Measurements from ENCODE around the gene TBC1D8.

The TBC1D8 gene

GRCh38 chr2:101140237-101140636 is 10.9 kb downstream of the TBC1D8 start:
- H3K9me3 ChIP-seq (ENCODE audit: control insufficient read depth in 2 of 2, low read length in 2 of 2), result no peaks in the 10 kb centered on the region
- H3K36me3 ChIP-seq (ENCODE audit: control insufficient read depth in 2 of 2, insufficient read depth in 2 of 2, low read length in 2 of 2), result no peaks in the 10 kb centered on the region
- no peak overlapping the region for H3K9ac ChIP-seq (ENCODE audit: low read depth in 1 of 2, low read length in 2 of 2)
- H3K27me3 ChIP-seq (ENCODE audit: control insufficient read depth in 2 of 2, insufficient read depth in 2 of 2, low read length in 2 of 2), result no peaks in the 10 kb centered on the region
- H3K27ac ChIP-seq (ENCODE audit: low read depth in 2 of 2, low read length in 2 of 2), result no peak overlapping the region
- no peak overlapping the region for H3K4me3 ChIP-seq (ENCODE audit: low read length in 2 of 2)
- no peaks in the 10 kb centered on the region for H3K4me1 ChIP-seq (ENCODE audit: control insufficient read depth in 2 of 2, insufficient read depth in 2 of 2, low read length in 2 of 2)

- H3K36me3 ChIP-seq (ENCODE audit: control insufficient read depth in 2 of 2, insufficient read depth in 2 of 2, low read length in 2 of 2), result no peaks in the 10 kb centered on the region
- H3K9ac ChIP-seq (ENCODE audit: low read depth in 1 of 2, low read length in 2 of 2), result no peak overlapping the region
- H3K27ac ChIP-seq (ENCODE audit: low read depth in 2 of 2, low read length in 2 of 2), result no peak overlapping the region
- H3K4me1 ChIP-seq (ENCODE audit: control insufficient read depth in 2 of 2, insufficient read depth in 2 of 2, low read length in 2 of 2), result no peaks in the 10 kb centered on the region
- H3K9me3 ChIP-seq (ENCODE audit: control insufficient read depth in 2 of 2, low read length in 2 of 2), result no peaks in the 10 kb centered on the region
- H3K27me3 ChIP-seq (ENCODE audit: control insufficient read depth in 2 of 2, insufficient read depth in 2 of 2, low read length in 2 of 2), result no peaks in the 10 kb centered on the region
- H3K4me3 ChIP-seq (ENCODE audit: low read length in 2 of 2), result no peak overlapping the region
Measured at GRCh38 chr2:101139495-101139894, 11.7 kb downstream of the TBC1D8 start.

DNA sequence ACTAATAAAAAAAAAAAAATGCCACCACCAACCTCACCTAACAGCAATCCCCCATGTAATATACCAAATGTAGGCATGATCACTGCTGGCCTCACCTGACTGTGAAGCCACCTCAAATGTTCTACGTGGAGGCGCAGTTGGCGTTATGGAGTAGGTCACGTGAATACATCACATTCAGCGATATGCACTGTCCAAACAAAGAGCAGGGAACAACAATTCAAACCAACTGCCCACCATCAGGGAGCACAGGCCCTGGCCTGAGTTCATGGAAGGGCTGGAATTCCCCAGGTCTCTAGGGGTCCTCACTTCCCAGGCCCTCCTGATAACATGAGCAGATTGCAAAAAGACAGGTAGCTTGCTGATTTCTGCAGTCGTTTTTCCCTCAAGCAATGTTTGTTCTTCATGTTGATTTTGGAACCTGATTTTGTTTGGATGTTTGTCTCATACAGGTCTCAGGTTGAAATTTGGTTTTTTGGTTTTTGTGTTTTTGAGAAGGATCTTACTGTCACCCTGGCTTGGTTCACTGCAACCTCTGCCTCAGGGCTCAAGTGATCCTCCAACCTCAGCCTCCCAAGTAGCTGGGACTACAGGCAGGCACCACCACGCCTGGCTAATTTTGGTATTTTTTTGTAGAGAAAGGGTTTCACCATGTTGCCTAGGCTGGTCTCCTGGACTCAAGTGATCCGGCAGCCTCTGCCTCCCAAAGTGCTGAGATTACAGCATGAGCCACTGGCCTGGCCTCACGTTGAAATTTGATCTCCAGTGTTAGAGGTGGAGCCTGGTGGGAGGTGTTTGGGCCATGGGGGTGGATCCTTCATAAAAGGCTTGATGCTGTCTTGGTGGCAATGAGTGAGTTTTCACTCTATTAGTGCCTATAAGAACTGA is 15.5 kb downstream of the TBC1D8 start:
- Histone ChIP-seq H3K4me3 (ENCODE audit: low read length in 2 of 2) (no peak overlapping the region), H3K36me3 (ENCODE audit: control insufficient read depth in 2 of 2, insufficient read depth in 2 of 2, low read length in 2 of 2) (no peaks in the 10 kb centered on the region), H3K9me3 (ENCODE audit: control insufficient read depth in 2 of 2, low read length in 2 of 2) (no peaks in the 10 kb centered on the region), H3K9ac (ENCODE audit: low read depth in 1 of 2, low read length in 2 of 2) (no peak overlapping the region), H3K27ac (ENCODE audit: low read depth in 2 of 2, low read length in 2 of 2) (no peak overlapping the region), H3K27me3 (ENCODE audit: control insufficient read depth in 2 of 2, insufficient read depth in 2 of 2, low read length in 2 of 2) (no peaks in the 10 kb centered on the region), H3K4me1 (ENCODE audit: control insufficient read depth in 2 of 2, insufficient read depth in 2 of 2, low read length in 2 of 2) (no peaks in the 10 kb centered on the region)

- Histone ChIP-seq H3K27me3 (ENCODE audit: control insufficient read depth in 2 of 2, insufficient read depth in 2 of 2, low read length in 2 of 2) (no peaks in the 10 kb centered on the region), H3K4me3 (ENCODE audit: low read length in 2 of 2) (no peak overlapping the region), H3K4me1 (ENCODE audit: control insufficient read depth in 2 of 2, insufficient read depth in 2 of 2, low read length in 2 of 2) (no peaks in the 10 kb centered on the region), H3K36me3 (ENCODE audit: control insufficient read depth in 2 of 2, insufficient read depth in 2 of 2, low read length in 2 of 2) (no peaks in the 10 kb centered on the region), H3K9ac (ENCODE audit: low read depth in 1 of 2, low read length in 2 of 2) (no peak overlapping the region), H3K9me3 (ENCODE audit: control insufficient read depth in 2 of 2, low read length in 2 of 2) (no peaks in the 10 kb centered on the region), H3K27ac (ENCODE audit: low read depth in 2 of 2, low read length in 2 of 2) (no peak overlapping the region)
Measured at GRCh38 chr2:101133492-101134100, 17.6 kb downstream of the TBC1D8 start.

DNA sequence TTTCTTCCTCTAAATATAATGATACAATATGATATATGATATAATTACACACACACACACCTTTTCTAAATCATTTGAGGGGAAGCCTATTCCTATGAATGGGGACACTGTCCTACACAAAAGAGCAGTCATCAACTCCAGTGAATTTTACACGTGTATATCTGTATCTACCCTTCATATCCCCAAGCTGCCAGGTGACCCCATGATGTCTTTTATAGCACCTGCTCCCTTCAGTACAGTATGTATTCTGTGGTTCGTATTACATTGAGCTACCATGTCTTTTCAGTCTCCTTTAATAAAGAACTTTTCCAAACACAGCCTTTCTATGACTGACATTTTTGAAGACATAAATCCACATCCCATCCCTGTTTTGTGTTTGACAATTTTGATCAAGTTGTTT is 19.0 kb downstream of the TBC1D8 start:
- no peak overlapping the region for H3K9ac ChIP-seq (ENCODE audit: low read depth in 1 of 2, low read length in 2 of 2)
- H3K36me3 ChIP-seq (ENCODE audit: control insufficient read depth in 2 of 2, insufficient read depth in 2 of 2, low read length in 2 of 2), result no peaks in the 10 kb centered on the region
- H3K27me3 ChIP-seq (ENCODE audit: control insufficient read depth in 2 of 2, insufficient read depth in 2 of 2, low read length in 2 of 2), result no peaks in the 10 kb centered on the region
- no peaks in the 10 kb centered on the region for H3K4me1 ChIP-seq (ENCODE audit: control insufficient read depth in 2 of 2, insufficient read depth in 2 of 2, low read length in 2 of 2)
- no peak overlapping the region for H3K4me3 ChIP-seq (ENCODE audit: low read length in 2 of 2)
- no peak overlapping the region for H3K27ac ChIP-seq (ENCODE audit: low read depth in 2 of 2, low read length in 2 of 2)
- H3K9me3 ChIP-seq (ENCODE audit: control insufficient read depth in 2 of 2, low read length in 2 of 2), result no peaks in the 10 kb centered on the region

- Histone ChIP-seq H3K4me3 (ENCODE audit: low read length in 2 of 2) (no peak overlapping the region), H3K27me3 (ENCODE audit: control insufficient read depth in 2 of 2, insufficient read depth in 2 of 2, low read length in 2 of 2) (no peaks in the 10 kb centered on the region), H3K9me3 (ENCODE audit: control insufficient read depth in 2 of 2, low read length in 2 of 2) (no peaks in the 10 kb centered on the region), H3K27ac (ENCODE audit: low read depth in 2 of 2, low read length in 2 of 2) (no peak overlapping the region), H3K9ac (ENCODE audit: low read depth in 1 of 2, low read length in 2 of 2) (no peak overlapping the region), H3K36me3 (ENCODE audit: control insufficient read depth in 2 of 2, insufficient read depth in 2 of 2, low read length in 2 of 2) (no peaks in the 10 kb centered on the region), H3K4me1 (ENCODE audit: control insufficient read depth in 2 of 2, insufficient read depth in 2 of 2, low read length in 2 of 2) (no peaks in the 10 kb centered on the region)
Measured at GRCh38 chr2:101130081-101130480, 21.1 kb downstream of the TBC1D8 start.

DNA sequence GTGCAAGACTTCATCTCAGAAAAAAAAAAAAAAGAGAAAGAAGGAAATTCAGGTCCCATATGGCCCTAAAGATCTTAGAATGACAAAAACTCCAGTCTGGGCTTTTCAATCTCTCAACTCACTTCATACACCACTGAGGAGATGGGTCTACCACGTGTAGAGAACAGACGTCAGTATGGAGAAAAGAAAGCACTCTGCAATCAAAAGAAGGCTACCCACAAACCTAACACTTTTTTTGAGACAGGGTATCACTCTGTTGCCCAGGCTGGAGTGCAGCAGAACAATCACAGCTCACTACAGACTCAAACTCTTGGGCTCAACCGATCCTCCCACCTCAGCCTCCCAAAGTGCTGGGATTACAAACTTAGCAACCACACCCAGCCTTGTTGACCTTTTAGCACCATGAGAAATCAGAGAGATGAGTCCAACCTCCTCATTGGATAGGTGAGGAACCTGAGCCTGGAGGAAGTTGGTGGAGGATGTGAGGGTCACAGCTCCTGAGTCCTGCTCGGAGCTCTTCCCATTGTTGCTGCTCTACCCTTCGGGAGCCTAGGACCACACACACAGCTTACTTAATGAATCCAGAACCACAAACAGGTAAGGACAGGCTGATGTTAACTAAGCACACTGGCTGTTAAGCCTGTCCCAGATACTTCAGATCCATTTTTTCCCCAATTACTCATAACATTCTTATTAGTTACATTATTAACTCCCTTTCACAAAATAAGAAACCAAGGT is 23.7 kb downstream of the TBC1D8 start:
- H3K4me3 ChIP-seq (ENCODE audit: low read length in 2 of 2), result no peak overlapping the region
- no peak overlapping the region for H3K9ac ChIP-seq (ENCODE audit: low read depth in 1 of 2, low read length in 2 of 2)
- peaks cover 6 to 12% of the 10 kb centered on the region in 2 donors for H3K4me1 ChIP-seq (ENCODE audit: control insufficient read depth in 2 of 2, insufficient read depth in 2 of 2, low read length in 2 of 2)
- H3K27ac ChIP-seq (ENCODE audit: low read depth in 2 of 2, low read length in 2 of 2), result no peak overlapping the region
- no peaks in the 10 kb centered on the region for H3K27me3 ChIP-seq (ENCODE audit: control insufficient read depth in 2 of 2, insufficient read depth in 2 of 2, low read length in 2 of 2)
- H3K9me3 ChIP-seq (ENCODE audit: control insufficient read depth in 2 of 2, low read length in 2 of 2), result no peaks in the 10 kb centered on the region
- no peaks in the 10 kb centered on the region for H3K36me3 ChIP-seq (ENCODE audit: control insufficient read depth in 2 of 2, insufficient read depth in 2 of 2, low read length in 2 of 2)

DNA sequence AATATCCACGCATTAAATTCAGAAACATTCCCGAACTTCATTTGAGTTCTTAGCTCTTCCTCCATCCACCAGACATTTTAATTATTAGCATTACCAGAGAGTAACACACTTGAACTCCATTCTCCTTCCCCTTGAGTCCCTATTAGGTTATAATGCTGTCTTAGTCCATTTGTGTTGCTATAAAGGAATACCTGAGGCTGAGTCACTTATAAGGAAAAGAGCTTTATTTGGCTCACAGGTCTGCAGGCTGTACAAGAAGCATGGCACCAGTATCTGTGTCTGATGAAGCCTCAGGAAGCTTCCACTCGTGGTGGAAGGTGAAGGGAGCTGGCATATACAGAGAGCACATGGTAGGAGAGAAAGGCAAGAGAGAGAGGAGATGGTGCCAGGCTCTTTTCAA is 25.4 kb downstream of the TBC1D8 start:
- Histone ChIP-seq H3K4me3 (ENCODE audit: low read length in 2 of 2) (no peak overlapping the region), H3K36me3 (ENCODE audit: control insufficient read depth in 2 of 2, insufficient read depth in 2 of 2, low read length in 2 of 2) (no peaks in the 10 kb centered on the region), H3K27me3 (ENCODE audit: control insufficient read depth in 2 of 2, insufficient read depth in 2 of 2, low read length in 2 of 2) (no peaks in the 10 kb centered on the region), H3K4me1 (ENCODE audit: control insufficient read depth in 2 of 2, insufficient read depth in 2 of 2, low read length in 2 of 2) (peaks cover 7 to 19% of the 10 kb centered on the region in 2 donors), H3K9ac (ENCODE audit: low read depth in 1 of 2, low read length in 2 of 2) (no peak overlapping the region), H3K27ac (ENCODE audit: low read depth in 2 of 2, low read length in 2 of 2) (no peak overlapping the region), H3K9me3 (ENCODE audit: control insufficient read depth in 2 of 2, low read length in 2 of 2) (no peaks in the 10 kb centered on the region)

GRCh38 chr2:101125374-101125773 is 25.8 kb downstream of the TBC1D8 start:
- Histone ChIP-seq H3K4me3 (ENCODE audit: low read length in 2 of 2) (no peak overlapping the region), H3K36me3 (ENCODE audit: control insufficient read depth in 2 of 2, insufficient read depth in 2 of 2, low read length in 2 of 2) (no peaks in the 10 kb centered on the region), H3K9ac (ENCODE audit: low read depth in 1 of 2, low read length in 2 of 2) (no peak overlapping the region), H3K4me1 (ENCODE audit: control insufficient read depth in 2 of 2, insufficient read depth in 2 of 2, low read length in 2 of 2) (peaks cover 11 to 22% of the 10 kb centered on the region in 2 donors), H3K27ac (ENCODE audit: low read depth in 2 of 2, low read length in 2 of 2) (peak overlapping the region in 1 of 2 donors; percentile 16), H3K27me3 (ENCODE audit: control insufficient read depth in 2 of 2, insufficient read depth in 2 of 2, low read length in 2 of 2) (no peaks in the 10 kb centered on the region), H3K9me3 (ENCODE audit: control insufficient read depth in 2 of 2, low read length in 2 of 2) (no peaks in the 10 kb centered on the region)
